Measurements from ENCODE around the gene FXYD2.
A peak's percentile ranks its signal among the peaks of the same experiment; 100 is the strongest.

FXYD2 gene

DNA sequence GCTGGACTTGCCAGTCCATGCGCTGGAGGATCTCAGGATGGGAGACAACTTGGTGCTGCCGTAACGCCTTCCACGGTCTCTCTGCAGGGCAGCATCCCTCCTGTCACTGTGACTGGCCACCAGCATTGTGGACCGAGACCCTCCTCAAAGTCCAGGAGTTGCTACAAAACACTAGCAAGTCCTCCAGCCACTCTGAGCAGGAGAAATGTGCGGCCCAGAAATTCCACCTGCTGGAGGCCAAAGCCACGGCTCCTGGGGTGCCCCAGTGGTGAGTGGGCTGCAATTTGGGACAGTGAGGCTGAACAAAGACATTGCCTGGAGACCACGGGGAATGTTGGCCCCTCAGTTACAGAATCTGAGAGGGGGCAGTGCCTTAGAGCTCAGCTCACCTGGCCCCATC is 20.6 kb downstream of the FXYD2 start:
- peaks cover 3% of the 10 kb centered on the region for H3K36me3 ChIP-seq (ENCODE audit: insufficient read depth, insufficient read length, low read length)
- H3K27me3 ChIP-seq (ENCODE audit: insufficient read depth, insufficient read length) = peaks cover 8% of the 10 kb centered on the region
- DNase-seq (ENCODE audit: low read depth, low spot score) = no peak
- no peak overlapping the region for H3K9ac ChIP-seq (ENCODE audit: insufficient read length, low read depth)
- H3K9me3 ChIP-seq (ENCODE audit: insufficient read depth, low read length) = no peaks in the 10 kb centered on the region; the same call in 1 of the 2 replicates
- no peak for TF ChIP-seq SUZ12 (IDR thresholded peaks at IDR 0.05; ENCODE audit: extremely low read depth, insufficient read depth, insufficient read length)
- TF ChIP-seq YY1 (IDR thresholded peaks at IDR 0.05; ENCODE audit: insufficient read depth, insufficient read length) = no peak
- no peak for TF ChIP-seq ZNF274 (IDR thresholded peaks at IDR 0.05; ENCODE audit: low read depth, low read length)
- no peak overlapping the region for H3K4me3 ChIP-seq (ENCODE audit: insufficient read length, low read depth)
- H3K4me1 ChIP-seq (ENCODE audit: insufficient read depth, insufficient read length) = no peaks in the 10 kb centered on the region

DNA sequence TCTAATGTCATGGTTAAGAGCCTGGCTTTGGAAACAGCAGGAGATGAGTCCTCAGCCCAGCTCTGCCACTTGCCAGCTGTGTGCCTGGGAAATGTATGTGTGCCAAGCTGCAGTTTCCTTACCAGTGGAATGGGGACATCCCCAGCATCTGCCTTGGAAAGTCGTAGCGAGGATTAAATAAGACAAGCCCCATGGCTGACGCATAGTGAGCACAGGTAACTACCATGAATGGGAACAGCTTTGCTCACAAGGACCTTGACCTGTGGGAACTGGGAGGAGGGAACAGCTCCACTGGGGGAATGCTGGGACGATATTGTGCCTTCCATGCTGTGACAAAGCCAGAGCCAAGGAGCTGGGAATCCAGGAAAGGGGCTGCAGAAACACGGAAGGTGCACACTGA is 24.9 kb downstream of the FXYD2 start:
- H3K9ac ChIP-seq (ENCODE audit: insufficient read length, low read depth) = no peak overlapping the region
- H3K4me1 ChIP-seq (ENCODE audit: insufficient read depth, insufficient read length) = no peaks in the 10 kb centered on the region
- DNase-seq (ENCODE audit: low read depth, low spot score) = no peak
- peaks cover 50% of the 10 kb centered on the region for H3K27me3 ChIP-seq (ENCODE audit: insufficient read depth, insufficient read length)
- H3K4me3 ChIP-seq (ENCODE audit: insufficient read length, low read depth) = no peak overlapping the region
- no peak for TF ChIP-seq YY1 (IDR thresholded peaks at IDR 0.05; ENCODE audit: insufficient read depth, insufficient read length)
- TF ChIP-seq SUZ12 (IDR thresholded peaks at IDR 0.05; ENCODE audit: extremely low read depth, insufficient read depth, insufficient read length) = no peak
- TF ChIP-seq ZNF274 (IDR thresholded peaks at IDR 0.05; ENCODE audit: low read depth, low read length) = no peak
- no peaks in the 10 kb centered on the region for H3K9me3 ChIP-seq (ENCODE audit: insufficient read depth, low read length)
- no peaks in the 10 kb centered on the region for H3K36me3 ChIP-seq (ENCODE audit: insufficient read depth, insufficient read length, low read length)

DNA sequence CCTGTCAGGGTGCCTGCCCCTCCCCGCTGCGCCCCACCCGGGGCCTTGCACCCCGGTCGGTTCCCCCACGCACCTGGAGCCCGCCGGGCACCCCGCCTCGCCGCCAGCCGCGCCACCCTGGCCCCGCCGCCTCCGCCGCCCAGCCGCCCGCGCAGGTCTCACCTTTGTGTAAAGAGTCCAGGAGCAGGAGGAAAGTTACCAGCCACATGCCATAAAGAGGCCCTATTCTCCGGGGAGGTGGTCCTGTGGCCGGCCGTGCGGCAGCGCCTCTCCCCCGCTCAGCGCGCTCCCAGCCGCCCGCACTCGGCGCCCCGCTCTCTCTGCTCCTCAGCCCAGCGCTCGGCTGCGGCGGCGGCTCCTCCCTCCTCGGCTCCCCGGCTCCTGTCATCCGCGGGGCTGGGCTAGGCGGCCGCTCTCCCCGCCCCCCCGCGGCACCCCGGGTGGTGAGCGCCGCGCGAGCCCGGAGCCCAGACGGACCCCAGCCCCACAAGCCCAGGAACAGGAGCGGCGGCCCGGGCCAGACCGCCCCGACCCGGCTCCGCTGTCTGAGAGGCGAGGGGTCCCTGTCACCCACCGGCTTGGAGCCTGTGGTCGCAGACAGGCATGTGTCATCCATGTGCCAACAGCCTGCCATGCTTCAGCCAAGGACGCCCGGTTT is 27.5 kb downstream of the FXYD2 start, which contains the start of gene DSCAML1:
DSCAML1 (minus strand) TSS at position 345 of the 658 bp plus-strand sequence; CDS start at position 208, 137 bp downstream.
- Histone ChIP-seq H3K9ac (ENCODE audit: insufficient read length, low read depth) (peak within 1 kb of the TSS; percentile 42), H3K4me3 (ENCODE audit: insufficient read length, low read depth) (peak within 1 kb of the TSS; percentile 47), H3K9me3 (ENCODE audit: insufficient read depth, low read length) (no peaks in the 10 kb centered on the region), H3K27me3 (ENCODE audit: insufficient read depth, insufficient read length) (peaks cover 68% of the 10 kb centered on the region), H3K36me3 (ENCODE audit: insufficient read depth, insufficient read length, low read length) (no peaks in the 10 kb centered on the region), H3K4me1 (ENCODE audit: insufficient read depth, insufficient read length) (peaks cover 1% of the 10 kb centered on the region)
- DNase-seq (ENCODE audit: low read depth, low spot score) = no peak
- TF ChIP-seq SUZ12 (IDR thresholded peaks at IDR 0.05; ENCODE audit: extremely low read depth, insufficient read depth, insufficient read length) = peak; percentile 73
- no peak for TF ChIP-seq YY1 (IDR thresholded peaks at IDR 0.05; ENCODE audit: insufficient read depth, insufficient read length)
- no peak for TF ChIP-seq ZNF274 (IDR thresholded peaks at IDR 0.05; ENCODE audit: low read depth, low read length)

DNA sequence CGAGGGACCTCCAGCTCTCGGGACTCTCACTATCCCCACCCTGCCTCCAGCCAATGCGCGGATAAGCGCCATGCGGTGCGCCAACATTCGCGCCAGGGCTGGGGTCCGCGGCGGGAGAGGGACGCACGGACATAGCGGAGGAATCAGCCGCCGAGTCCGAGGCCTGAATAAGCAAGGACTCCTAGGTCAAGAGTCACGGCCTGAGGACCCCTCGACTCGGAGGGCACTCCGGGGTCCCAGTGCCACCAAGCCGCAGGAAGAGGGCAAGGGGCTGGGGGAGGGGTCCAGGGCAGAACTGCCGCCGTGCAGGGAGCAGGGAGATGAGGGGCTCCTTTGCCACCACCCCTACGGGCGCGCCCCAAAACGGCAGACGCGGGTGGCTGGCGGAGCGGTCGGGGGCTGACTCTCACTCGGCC is 28.1 kb downstream of the FXYD2 start:
- Histone ChIP-seq H3K9me3 (ENCODE audit: insufficient read depth, low read length) (no peaks in the 10 kb centered on the region), H3K4me1 (ENCODE audit: insufficient read depth, insufficient read length) (peaks cover 1% of the 10 kb centered on the region), H3K9ac (ENCODE audit: insufficient read length, low read depth) (peak overlapping the region; percentile 42), H3K4me3 (ENCODE audit: insufficient read length, low read depth) (peak overlapping the region; percentile 47), H3K36me3 (ENCODE audit: insufficient read depth, insufficient read length, low read length) (no peaks in the 10 kb centered on the region), H3K27me3 (ENCODE audit: insufficient read depth, insufficient read length) (peaks cover 68% of the 10 kb centered on the region)
- DNase-seq (ENCODE audit: low read depth, low spot score) = no peak
- TF ChIP-seq SUZ12 (IDR thresholded peaks at IDR 0.05; ENCODE audit: extremely low read depth, insufficient read depth, insufficient read length) (no peak), ZNF274 (IDR thresholded peaks at IDR 0.05; ENCODE audit: low read depth, low read length) (no peak), YY1 (IDR thresholded peaks at IDR 0.05; ENCODE audit: insufficient read depth, insufficient read length) (no peak)

DNA sequence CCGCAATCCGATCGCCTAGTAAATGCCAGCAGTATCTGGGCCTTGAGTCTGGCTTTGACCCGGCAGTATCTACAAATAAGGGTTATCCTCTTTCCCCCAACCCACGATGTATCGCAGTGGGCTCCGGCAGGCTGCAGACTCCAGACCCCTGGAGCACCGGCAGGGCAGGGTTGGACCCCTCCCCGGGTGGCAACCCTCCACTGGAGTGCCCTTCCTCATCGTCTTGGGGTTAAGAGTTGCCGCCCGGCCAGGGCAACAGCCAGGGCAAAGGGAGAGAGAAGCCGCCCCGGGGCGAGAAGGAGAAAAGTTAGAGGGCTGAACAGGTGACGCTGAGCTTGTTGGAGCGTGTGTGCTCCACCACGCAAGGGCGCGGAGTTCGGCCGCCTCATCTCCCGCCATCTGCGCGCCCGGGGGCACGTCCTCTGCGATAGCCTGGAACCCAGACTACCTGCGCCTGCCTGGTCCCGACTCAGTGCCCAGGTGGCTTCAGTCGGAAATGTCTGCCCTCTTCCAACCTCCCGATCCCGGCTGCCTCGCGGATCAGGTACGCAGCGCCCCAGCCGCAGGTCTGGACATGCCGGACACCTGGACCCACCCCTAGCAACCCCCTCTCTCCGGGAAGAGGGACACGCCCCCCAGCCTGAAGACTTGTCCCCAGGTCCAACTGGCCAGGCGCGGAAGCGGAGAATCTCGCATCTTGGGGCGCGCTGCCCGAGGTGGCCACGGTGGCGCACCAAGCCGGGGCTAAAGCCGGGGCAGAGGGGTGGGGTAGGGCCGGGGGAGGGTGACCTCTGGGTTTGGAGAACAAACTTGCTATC is 28.7 kb downstream of the FXYD2 start:
- H3K9me3 ChIP-seq (ENCODE audit: insufficient read depth, low read length) = no peaks in the 10 kb centered on the region
- peak overlapping the region; percentile 47 for H3K4me3 ChIP-seq (ENCODE audit: insufficient read length, low read depth)
- H3K9ac ChIP-seq (ENCODE audit: insufficient read length, low read depth) = peak overlapping the region; percentile 42
- H3K27me3 ChIP-seq (ENCODE audit: insufficient read depth, insufficient read length) = peaks cover 68% of the 10 kb centered on the region
- DNase-seq (ENCODE audit: low read depth, low spot score) = no peak
- H3K4me1 ChIP-seq (ENCODE audit: insufficient read depth, insufficient read length) = peaks cover 1% of the 10 kb centered on the region
- H3K36me3 ChIP-seq (ENCODE audit: insufficient read depth, insufficient read length, low read length) = no peaks in the 10 kb centered on the region
- no peak for TF ChIP-seq SUZ12 (IDR thresholded peaks at IDR 0.05; ENCODE audit: extremely low read depth, insufficient read depth, insufficient read length)
- no peak for TF ChIP-seq ZNF274 (IDR thresholded peaks at IDR 0.05; ENCODE audit: low read depth, low read length)
- TF ChIP-seq YY1 (IDR thresholded peaks at IDR 0.05; ENCODE audit: insufficient read depth, insufficient read length) = no peak

DNA sequence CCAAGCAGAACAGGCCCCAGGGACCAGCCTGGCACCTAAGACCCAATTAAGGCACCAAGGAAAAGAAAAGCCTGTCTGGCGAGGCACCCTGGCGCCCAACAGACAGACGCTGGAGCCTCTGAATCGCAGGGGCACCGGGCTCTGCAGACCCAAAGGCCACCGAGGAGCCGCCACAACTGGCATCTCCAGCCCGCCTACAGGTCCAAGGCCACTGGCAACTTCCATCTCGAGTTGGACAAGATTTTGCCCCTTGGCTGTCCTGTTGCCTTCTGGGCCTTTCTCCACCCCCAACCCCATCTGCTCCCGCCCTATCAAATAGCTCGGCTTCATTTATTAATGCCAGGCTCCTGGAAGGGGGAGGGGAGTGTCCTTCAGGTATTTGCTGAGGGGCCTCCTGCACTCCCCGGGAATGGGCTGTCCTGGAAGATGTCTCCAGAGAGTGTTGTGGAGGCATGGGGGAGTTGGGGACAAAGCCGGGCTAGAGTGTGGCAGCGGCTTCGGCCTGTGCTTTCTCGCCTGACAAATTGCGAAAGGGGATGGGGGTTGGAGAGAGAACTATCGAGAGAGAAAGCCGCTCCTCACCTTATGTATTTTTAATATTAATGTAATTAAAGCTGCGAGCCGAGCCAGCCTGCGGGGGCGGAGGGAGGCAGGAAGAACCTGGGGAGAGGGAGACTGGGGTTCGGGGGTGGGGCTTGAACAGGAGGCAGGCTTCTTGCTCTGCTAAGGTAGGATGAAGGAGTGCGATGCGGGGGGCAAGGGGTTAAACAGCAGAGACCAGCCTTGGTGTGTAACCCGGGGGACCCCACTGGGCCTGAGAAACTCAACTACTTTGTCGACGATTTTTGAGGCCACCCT is 29.5 kb downstream of the FXYD2 start:
- H3K4me1 ChIP-seq (ENCODE audit: insufficient read depth, insufficient read length) = peaks cover 1% of the 10 kb centered on the region
- no peak for TF ChIP-seq YY1 (IDR thresholded peaks at IDR 0.05; ENCODE audit: insufficient read depth, insufficient read length)
- no peak for TF ChIP-seq ZNF274 (IDR thresholded peaks at IDR 0.05; ENCODE audit: low read depth, low read length)
- no peak for TF ChIP-seq SUZ12 (IDR thresholded peaks at IDR 0.05; ENCODE audit: extremely low read depth, insufficient read depth, insufficient read length)
- H3K36me3 ChIP-seq (ENCODE audit: insufficient read depth, insufficient read length, low read length) = no peaks in the 10 kb centered on the region
- peaks cover 68% of the 10 kb centered on the region for H3K27me3 ChIP-seq (ENCODE audit: insufficient read depth, insufficient read length)
- H3K9me3 ChIP-seq (ENCODE audit: insufficient read depth, low read length) = no peaks in the 10 kb centered on the region
- H3K9ac ChIP-seq (ENCODE audit: insufficient read length, low read depth) = no peak overlapping the region
- no peak for DNase-seq (ENCODE audit: low read depth, low spot score)
- H3K4me3 ChIP-seq (ENCODE audit: insufficient read length, low read depth) = no peak overlapping the region
